IgD-negative memory B cell (primary cell): ENCODE measurements around the gene MAP3K8. TPM values are rescaled to one million over a fixed set of nuclear protein-coding genes. Genes with fewer than 3 reads are reported as not detected.

ENCODE experiments used
- H3K27ac Mint-ChIP-seq, 3 donors: one replicate each; pipeline ENCODE4 v1.8.0; 2020 to 2022; ENCODE audit warnings: mild to moderate bottlenecking in 3 of 3, mixed read lengths in 3 of 3, moderate library complexity in 1 of 3
- H3K27me3 Mint-ChIP-seq: one replicate; pipeline ENCODE4 v1.8.0; 2021; ENCODE audit warnings: mixed read lengths
- H3K36me3 Mint-ChIP-seq: one replicate; pipeline ENCODE4 v1.8.0; 2020; ENCODE audit warnings: mild to moderate bottlenecking, mixed read lengths
- H3K4me1 Mint-ChIP-seq, 3 donors: one replicate each; pipeline ENCODE4 v1.8.0; 2020 to 2022; ENCODE audit warnings: mixed read lengths in 3 of 3, mild to moderate bottlenecking in 1 of 3
- H3K4me3 Mint-ChIP-seq, 4 donors: one replicate each; pipeline ENCODE4 v1.8.0; 2020 to 2022; ENCODE audit warnings: mild to moderate bottlenecking in 4 of 4, mixed read lengths in 4 of 4, moderate library complexity in 3 of 4
- H3K9me3 Mint-ChIP-seq, 3 donors: one replicate each; pipeline ENCODE4 v1.8.0; 2020 to 2021; ENCODE audit warnings: mixed read lengths in 3 of 3, mild to moderate bottlenecking in 1 of 3
- polyA plus RNA-seq: library from polyadenylated mRNA; unstranded; fragments of 300-500 nt; fragmentation: Illumina TruSeq; gene quantifications from one replicate; pipeline ENCODE4 v1.2.3, GENCODE V29; 2021

Gene MAP3K8
- polyA plus RNA-seq, 1 donor from 2014 or later, result 40.0 TPM

DNA sequence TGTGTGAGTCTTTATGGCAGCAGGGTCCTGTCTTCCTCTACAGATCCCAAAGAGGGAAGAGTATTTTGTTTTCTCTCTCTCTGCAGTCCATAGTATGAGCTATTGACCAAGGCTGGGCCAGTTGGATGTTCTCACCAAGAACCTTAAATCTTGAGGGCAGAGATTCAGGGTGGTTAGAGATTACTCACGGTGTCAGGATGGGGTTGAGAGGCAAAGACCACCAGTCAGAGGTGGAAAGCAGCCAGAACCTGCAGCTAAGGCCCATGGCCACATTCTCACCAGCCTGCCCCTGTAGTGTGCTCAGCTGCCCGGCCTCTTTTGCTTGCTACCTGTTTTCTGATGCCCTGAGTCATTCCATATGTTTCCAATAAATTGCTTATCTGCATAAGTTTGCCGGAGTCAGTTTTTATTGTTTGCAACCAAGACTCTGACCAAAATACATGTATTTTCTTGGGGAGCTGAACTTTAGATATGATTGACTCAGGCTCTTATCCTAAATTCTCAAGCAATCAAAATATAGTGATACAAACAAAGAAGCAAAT lies 67.0 kb downstream of the MAP3K8 start:
- Mint-ChIP-seq H3K36me3 (no peaks in the 10 kb centered on the region), H3K9me3 (no peaks in the 10 kb centered on the region), H3K4me3 (peak overlapping the region in 1 of 4 donors; percentile 34), H3K27me3 (no peaks in the 10 kb centered on the region), H3K4me1 (peaks cover 57 to 70% (median 69%) of the 10 kb centered on the region in 3 donors), H3K27ac (peak overlapping the region; percentile 25 to 76 (median 26))

GRCh38 chr10:30502266-30503060 lies 68.5 kb downstream of the MAP3K8 start:
- Mint-ChIP-seq H3K4me1 (peaks cover 55 to 69% (median 68%) of the 10 kb centered on the region in 3 donors), H3K36me3 (no peaks in the 10 kb centered on the region), H3K27ac (peak overlapping the region; percentile 3 to 95 (median 85)), H3K9me3 (no peaks in the 10 kb centered on the region), H3K4me3 (peak overlapping the region; percentile 67 to 94 (median 77)), H3K27me3 (no peaks in the 10 kb centered on the region)

- H3K36me3 Mint-ChIP-seq, result no peaks in the 10 kb centered on the region
- peak overlapping the region; percentile 85 to 91 (median 88) for H3K27ac Mint-ChIP-seq
- no peaks in the 10 kb centered on the region for H3K27me3 Mint-ChIP-seq
- H3K9me3 Mint-ChIP-seq, result no peaks in the 10 kb centered on the region
- H3K4me3 Mint-ChIP-seq, result peak overlapping the region; percentile 51 to 88 (median 60)
- peaks cover 47 to 57% (median 55%) of the 10 kb centered on the region in 3 donors for H3K4me1 Mint-ChIP-seq
Measured at GRCh38 chr10:30503700-30504266, 69.8 kb downstream of the MAP3K8 start.

- Mint-ChIP-seq H3K36me3 (no peaks in the 10 kb centered on the region), H3K27ac (peak overlapping the region; percentile 8 to 93 (median 54)), H3K4me1 (peaks cover 47 to 55% (median 48%) of the 10 kb centered on the region in 3 donors), H3K4me3 (peak overlapping the region; percentile 6 to 80 (median 54)), H3K27me3 (no peaks in the 10 kb centered on the region), H3K9me3 (no peaks in the 10 kb centered on the region)
Measured at GRCh38 chr10:30505543-30506298, 71.7 kb downstream of the MAP3K8 start.

DNA sequence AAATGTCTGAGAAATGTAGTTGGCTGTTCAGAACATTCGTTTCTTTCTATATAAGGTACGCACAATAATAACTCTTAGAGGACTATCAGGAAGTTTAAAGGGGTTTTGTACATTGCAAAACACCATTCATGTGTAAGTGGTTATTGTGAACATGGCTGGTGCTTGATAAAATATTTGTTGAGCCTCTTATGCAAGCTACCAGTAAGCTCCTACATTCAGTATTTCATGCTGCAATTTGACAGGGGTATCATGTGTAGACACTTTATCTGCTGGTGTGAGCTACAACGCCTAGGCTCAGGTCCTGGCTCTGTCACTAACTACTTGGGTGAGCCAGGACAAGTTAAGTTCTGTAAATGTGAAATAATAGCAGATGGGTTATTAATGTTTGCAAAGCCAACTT lies 75.5 kb downstream of the MAP3K8 start:
- Mint-ChIP-seq H3K27ac (no peak overlapping the region), H3K4me3 (no peak overlapping the region)

GRCh38 chr10:30510184-30510931 lies 76.4 kb downstream of the MAP3K8 start:
- Mint-ChIP-seq H3K4me3 (peak overlapping the region in 1 of 4 donors; percentile 31), H3K27me3 (no peaks in the 10 kb centered on the region), H3K27ac (peak overlapping the region in 1 of 3 donors; percentile 71), H3K36me3 (no peaks in the 10 kb centered on the region), H3K4me1 (peaks cover 22% of the 10 kb centered on the region in 3 donors), H3K9me3 (no peaks in the 10 kb centered on the region)

More for the DNA sequence above, 75.5 kb downstream of the MAP3K8 start:
- no peaks in the 10 kb centered on the region for H3K36me3 Mint-ChIP-seq
- peaks cover 24 to 26% (median 26%) of the 10 kb centered on the region in 3 donors for H3K4me1 Mint-ChIP-seq
- no peaks in the 10 kb centered on the region for H3K9me3 Mint-ChIP-seq
- no peaks in the 10 kb centered on the region for H3K27me3 Mint-ChIP-seq

GRCh38 chr10:30510932-30511700 lies 77.1 kb downstream of the MAP3K8 start:
- H3K4me3 Mint-ChIP-seq, result peak overlapping the region in 1 of 4 donors; percentile 7
- H3K36me3 Mint-ChIP-seq, result no peaks in the 10 kb centered on the region
- H3K27me3 Mint-ChIP-seq, result no peaks in the 10 kb centered on the region
- no peak overlapping the region for H3K27ac Mint-ChIP-seq
- peaks cover 16 to 17% (median 16%) of the 10 kb centered on the region in 3 donors for H3K4me1 Mint-ChIP-seq
- H3K9me3 Mint-ChIP-seq, result no peaks in the 10 kb centered on the region

Other genes with a start within 250 kb of the MAP3K8 start
- 7.5 TPM for gene MTPAP, start 84.9 kb upstream of the MAP3K8 start, polyA plus RNA-seq
- not detected for gene LYZL2, start 195.6 kb downstream of the MAP3K8 start, polyA plus RNA-seq